Endothelial cell (in vitro differentiated cells): ENCODE data around the gene AP3M1. TPM values are rescaled to one million over a fixed set of nuclear protein-coding genes. Genes with fewer than 3 reads are reported as not detected.
"Not testable (repeated sequence)": the region's sequence is repeated elsewhere in the genome, so short reads cannot be mapped to it uniquely, and the experiment has no call there.

ENCODE experiments used
- DNase-seq: peaks from one replicate; pipeline ENCODE4 v3.0.0; 2021; ENCODE audit warnings: low spot score
- H3K27ac Mint-ChIP-seq: one replicate; pipeline ENCODE4 v1.8.0; 2021; ENCODE audit warnings: mixed read lengths, inconsistent platforms; ENCODE audit not compliant: unreplicated experiment
- H3K27me3 Mint-ChIP-seq: one replicate; pipeline ENCODE4 v1.8.0; 2021; ENCODE audit warnings: mild to moderate bottlenecking, moderate library complexity, mixed read lengths, inconsistent platforms; ENCODE audit not compliant: unreplicated experiment
- H3K36me3 Mint-ChIP-seq: one replicate; pipeline ENCODE4 v1.8.0; 2021; ENCODE audit warnings: mild to moderate bottlenecking, low read depth, mixed read lengths, inconsistent platforms; ENCODE audit not compliant: unreplicated experiment
- H3K4me1 Mint-ChIP-seq: one replicate; pipeline ENCODE4 v1.8.0; 2021; ENCODE audit warnings: mild to moderate bottlenecking, mixed read lengths, inconsistent platforms; ENCODE audit not compliant: unreplicated experiment
- H3K4me3 Mint-ChIP-seq: one replicate; pipeline ENCODE4 v1.8.0; 2021; ENCODE audit warnings: mild to moderate bottlenecking, mixed read lengths, inconsistent platforms; ENCODE audit not compliant: unreplicated experiment
- H3K9me3 Mint-ChIP-seq: one replicate; pipeline ENCODE4 v1.8.0; 2021; ENCODE audit warnings: mixed read lengths, inconsistent platforms; ENCODE audit not compliant: unreplicated experiment
- CTCF ChIP-seq: fragments of 200-600 bp; sonication (generic); IDR thresholded peaks from one replicate; pipeline ENCODE4 v1.5.0; 2021; ENCODE audit warnings: antibody characterized with exemption; ENCODE audit not compliant: unreplicated experiment
- total RNA-seq: library from RNA; stranded (reverse); fragmentation: NEBNext Ultra II Directional; extraction: Animal tissue kit (Norgen Biotek cat#: 25700); gene quantifications from one replicate; pipeline ENCODE4 v1.2.1, GENCODE V29; 2021; ENCODE audit not compliant: unreplicated experiment

Gene AP3M1
- total RNA-seq, 1 donor from 2014 or later: 43.7 TPM

- no peak for DNase-seq
- no peaks in the 10 kb centered on the region for H3K4me1 Mint-ChIP-seq
- no peaks in the 10 kb centered on the region for H3K9me3 Mint-ChIP-seq
- no peak overlapping the region for H3K4me3 Mint-ChIP-seq
- no peak overlapping the region for H3K27ac Mint-ChIP-seq
- H3K36me3 Mint-ChIP-seq: peaks cover 11% of the 10 kb centered on the region
- no peaks in the 10 kb centered on the region for H3K27me3 Mint-ChIP-seq
- no peak for TF ChIP-seq CTCF
Observed at GRCh38 chr10:74139981-74140380, 10.6 kb downstream of the AP3M1 start.

GRCh38 chr10:74138596-74138995 is 12.0 kb downstream of the AP3M1 start:
- not testable (repeated sequence) for H3K27me3 Mint-ChIP-seq, H3K4me1 Mint-ChIP-seq, H3K4me3 Mint-ChIP-seq, DNase-seq, H3K27ac Mint-ChIP-seq, H3K9me3 Mint-ChIP-seq
- H3K36me3 Mint-ChIP-seq: peaks cover 20% of the 10 kb centered on the region

- Mint-ChIP-seq H3K36me3 (peaks cover 20% of the 10 kb centered on the region), H3K4me3 (no peak overlapping the region)
- no peak for DNase-seq
Observed at GRCh38 chr10:74137992-74138391, 12.6 kb downstream of the AP3M1 start.

GRCh38 chr10:74135452-74135851 is 15.2 kb downstream of the AP3M1 start:
- Mint-ChIP-seq H3K27me3 (no peaks in the 10 kb centered on the region), H3K9me3 (no peaks in the 10 kb centered on the region), H3K4me1 (no peaks in the 10 kb centered on the region), H3K36me3 (peaks cover 26% of the 10 kb centered on the region), H3K27ac (no peak overlapping the region), H3K4me3 (no peak overlapping the region)
- TF ChIP-seq CTCF: no peak
- no peak for DNase-seq

More at GRCh38 chr10:74137992-74138391, 12.6 kb downstream of the AP3M1 start:
- no peaks in the 10 kb centered on the region for H3K27me3 Mint-ChIP-seq
- H3K9me3 Mint-ChIP-seq: no peaks in the 10 kb centered on the region
- H3K4me1 Mint-ChIP-seq: no peaks in the 10 kb centered on the region
- no peak overlapping the region for H3K27ac Mint-ChIP-seq
- TF ChIP-seq CTCF: no peak

GRCh38 chr10:74133923-74134820 is 16.5 kb downstream of the AP3M1 start:
- no peaks in the 10 kb centered on the region for H3K4me1 Mint-ChIP-seq
- H3K4me3 Mint-ChIP-seq: no peak overlapping the region
- H3K9me3 Mint-ChIP-seq: no peaks in the 10 kb centered on the region
- H3K27me3 Mint-ChIP-seq: no peaks in the 10 kb centered on the region
- no peak for TF ChIP-seq CTCF
- no peak for DNase-seq
- H3K27ac Mint-ChIP-seq: no peak overlapping the region
- peaks cover 29% of the 10 kb centered on the region for H3K36me3 Mint-ChIP-seq
